GM21723 (cell line): ENCODE results near the gene AQP12A.
"Not testable (repeated sequence)": the region's sequence is repeated elsewhere in the genome, so short reads cannot be mapped to it uniquely, and the experiment has no call there.

ENCODE experiments used
- ATAC-seq: cut with Tn5 transposase; IDR thresholded peaks from one replicate; pipeline ENCODE4 v1.9.1; 2021; ENCODE audit warnings: mild to moderate bottlenecking, moderate library complexity; ENCODE audit not compliant: unreplicated experiment

AQP12A gene

GRCh38 chr2:240686460-240686859 is 5.2 kb upstream of the AQP12A start:
- ATAC-seq = no peak

- no peak for ATAC-seq
These were observed 4.5 kb upstream of the AQP12A start for GRCh38 chr2:240687045-240687740.

GRCh38 chr2:240687741-240688552 is 3.7 kb upstream of the AQP12A start:
- no peak for ATAC-seq

- ATAC-seq = no peak
These were observed 3.1 kb upstream of the AQP12A start for GRCh38 chr2:240688553-240688919.

- ATAC-seq = no peak
These were observed 1.7 kb upstream of the AQP12A start for GRCh38 chr2:240689975-240690374.

GRCh38 chr2:240690421-240691074 is 1.1 kb upstream of the AQP12A start:
- not testable (repeated sequence) for ATAC-seq

GRCh38 chr2:240691075-240691427 is 615 bp upstream of the AQP12A start:
- ATAC-seq = not testable (repeated sequence)

GRCh38 chr2:240692583-240693561 is 1.2 kb downstream of the AQP12A start:
- ATAC-seq = not testable (repeated sequence)

- not testable (repeated sequence) for ATAC-seq
These were observed 2.6 kb downstream of the AQP12A start for GRCh38 chr2:240694304-240694703.

- not testable (repeated sequence) for ATAC-seq
These were observed 3.9 kb downstream of the AQP12A start for GRCh38 chr2:240695593-240695992.

GRCh38 chr2:240696469-240696868 is 4.8 kb downstream of the AQP12A start:
- ATAC-seq = not testable (repeated sequence)

GRCh38 chr2:240698852-240699561 is 7.3 kb downstream of the AQP12A start:
- ATAC-seq = not testable (repeated sequence)

GRCh38 chr2:240699835-240700234 is 8.2 kb downstream of the AQP12A start:
- not testable (repeated sequence) for ATAC-seq

- not testable (repeated sequence) for ATAC-seq
These were observed 8.9 kb downstream of the AQP12A start for GRCh38 chr2:240700616-240701015.

GRCh38 chr2:240701091-240701735 is 9.5 kb downstream of the AQP12A start:
- ATAC-seq = no peak

GRCh38 chr2:240701736-240702639 is 10.3 kb downstream of the AQP12A start:
- no peak for ATAC-seq

GRCh38 chr2:240702640-240703011 is 11.0 kb downstream of the AQP12A start:
- ATAC-seq = no peak
